OCI-LY1 (cell line): Measurements from ENCODE around the gene POLG.

Experiments used
- H2AFZ ChIP-seq: fragments of 200-600 bp; sonication (generic), shearing (Covaris generic); 2 replicates; pipeline ENCODE4 v1.6.0; 2014; ENCODE audit warnings: antibody characterized with exemption, mild to moderate bottlenecking, low read length
- H3F3A ChIP-seq: fragments of 200-600 bp; sonication (generic), shearing (Covaris generic); 2 replicates; pipeline ENCODE4 v1.6.0; 2014; ENCODE audit warnings: mild to moderate bottlenecking, antibody characterized with exemption, low read length, moderate library complexity; ENCODE audit not compliant: insufficient read depth
- H3K27ac ChIP-seq: fragments of 200-600 bp; sonication (generic); 2 replicates; pipeline ENCODE4 v1.5.1; 2014; ENCODE audit warnings: low read length, mixed run types, mild to moderate bottlenecking, low read depth; ENCODE audit not compliant: poor library complexity, severe bottlenecking
- H3K27me3 ChIP-seq: fragments of 200-600 bp; sonication (generic); 2 replicates; pipeline ENCODE4 v1.6.0; 2014; ENCODE audit warnings: antibody characterized with exemption, mild to moderate bottlenecking, low read length, moderate library complexity; ENCODE audit not compliant: insufficient read depth
- H3K36me3 ChIP-seq: fragments of 200-600 bp; sonication (generic); 2 replicates; pipeline ENCODE4 v1.6.1; 2014; ENCODE audit warnings: mild to moderate bottlenecking, antibody characterized with exemption, low read length, moderate library complexity, mixed read lengths; ENCODE audit not compliant: insufficient read depth
- H3K4me1 ChIP-seq: fragments of 200-600 bp; sonication (generic); 2 replicates; pipeline ENCODE4 v1.5.1; 2014; ENCODE audit warnings: mild to moderate bottlenecking, low read length, moderate library complexity; ENCODE audit not compliant: insufficient read depth, severe bottlenecking
- H3K4me2 ChIP-seq: fragments of 200-600 bp; sonication (generic), shearing (Covaris generic); 2 replicates; pipeline ENCODE4 v1.6.1; 2014; ENCODE audit warnings: low read length
- H3K4me3 ChIP-seq: fragments of 200-600 bp; sonication (generic); 2 replicates; pipeline ENCODE4 v1.5.1; 2014; ENCODE audit warnings: low read length, low read depth, mild to moderate bottlenecking, mixed read lengths; ENCODE audit not compliant: poor library complexity, severe bottlenecking
- H3K79me2 ChIP-seq: fragments of 200-600 bp; shearing (Covaris generic); 2 replicates; pipeline ENCODE4 v1.6.1; 2016; ENCODE audit warnings: mixed run types, low read length, mixed read lengths; ENCODE audit not compliant: insufficient read depth
- H3K9ac ChIP-seq: fragments of 200-600 bp; sonication (generic), shearing (Covaris generic); 2 replicates; pipeline ENCODE4 v1.6.1; 2014; ENCODE audit warnings: mild to moderate bottlenecking, low read length, mixed read lengths
- H3K9me2 ChIP-seq: fragments of 200-600 bp; sonication (generic), shearing (Covaris generic); 2 replicates; pipeline ENCODE4 v1.6.1; 2014; ENCODE audit warnings: low read depth, mild to moderate bottlenecking, low read length, mixed read lengths
- H3K9me3 ChIP-seq: fragments of 200-600 bp; shearing (Covaris generic); 2 replicates; pipeline ENCODE4 v1.6.1; 2014; ENCODE audit warnings: low read length, mixed read lengths
- H4K20me1 ChIP-seq: fragments of 200-600 bp; sonication (generic), shearing (Covaris generic); 2 replicates; pipeline ENCODE4 v1.6.0; 2016; ENCODE audit warnings: mild to moderate bottlenecking, low read length; ENCODE audit not compliant: insufficient read depth
- CTCF ChIP-seq: fragments of 200-600 bp; sonication (generic), shearing (Covaris generic); IDR thresholded peaks from 2 replicates; pipeline ENCODE4 v1.5.1; 2017; ENCODE audit warnings: mild to moderate bottlenecking, antibody characterized with exemption, low read length, moderate library complexity, mixed read lengths
- EZH2 ChIP-seq: fragments of 200-600 bp; sonication (generic), shearing (Covaris generic); IDR thresholded peaks from 2 replicates; pipeline ENCODE4 v1.8.0; 2017; ENCODE audit warnings: borderline replicate concordance, mixed run types, mild to moderate bottlenecking, antibody characterized with exemption, low read length, moderate library complexity, mixed read lengths

POLG gene

GRCh38 chr15:89341316-89342005 lies 6.8 kb upstream of the POLG start:
- Histone ChIP-seq H2AFZ (no peak overlapping the region), H3K4me1 (no peaks in the 10 kb centered on the region), H3K79me2 (no peaks in the 10 kb centered on the region), H3K9me2 (no peaks in the 10 kb centered on the region), H3K36me3 (no peaks in the 10 kb centered on the region), H3K4me2 (no peak overlapping the region), H4K20me1 (no peaks in the 10 kb centered on the region), H3K27ac (no peak overlapping the region), H3K9me3 (no peaks in the 10 kb centered on the region), H3K27me3 (no peaks in the 10 kb centered on the region), H3K4me3 (no peak overlapping the region), H3F3A (no peaks in the 10 kb centered on the region), H3K9ac (no peak overlapping the region)
- TF ChIP-seq CTCF (no peak), EZH2 (no peak)

GRCh38 chr15:89340573-89340972 lies 5.9 kb upstream of the POLG start:
- Histone ChIP-seq H3K9ac (no peak overlapping the region), H3K9me3 (no peaks in the 10 kb centered on the region), H3K27me3 (no peaks in the 10 kb centered on the region), H3K4me2 (no peak overlapping the region), H3K4me3 (no peak overlapping the region), H3K36me3 (no peaks in the 10 kb centered on the region), H3K9me2 (no peaks in the 10 kb centered on the region), H3F3A (no peaks in the 10 kb centered on the region), H4K20me1 (no peaks in the 10 kb centered on the region), H3K27ac (no peak overlapping the region), H2AFZ (no peak overlapping the region), H3K79me2 (no peaks in the 10 kb centered on the region), H3K4me1 (peaks cover 7% of the 10 kb centered on the region)
- no peak for TF ChIP-seq CTCF
- no peak for TF ChIP-seq EZH2

GRCh38 chr15:89338036-89338435 lies 3.4 kb upstream of the POLG start:
- H3K4me3 ChIP-seq = no peak overlapping the region
- no peak for TF ChIP-seq CTCF
- TF ChIP-seq EZH2 = no peak
- no peaks in the 10 kb centered on the region for H3K9me2 ChIP-seq
- no peak overlapping the region for H2AFZ ChIP-seq
- no peaks in the 10 kb centered on the region for H4K20me1 ChIP-seq
- peaks cover 5% of the 10 kb centered on the region; the same call in 1 of the 2 replicates for H3K79me2 ChIP-seq
- H3K9ac ChIP-seq = no peak overlapping the region
- H3K4me1 ChIP-seq = peaks cover 21% of the 10 kb centered on the region
- H3K27me3 ChIP-seq = no peaks in the 10 kb centered on the region
- peaks cover 1% of the 10 kb centered on the region; the same call in 1 of the 2 replicates for H3K36me3 ChIP-seq
- no peaks in the 10 kb centered on the region for H3K9me3 ChIP-seq
- H3K4me2 ChIP-seq = no peak overlapping the region
- H3K27ac ChIP-seq = no peak overlapping the region
- H3F3A ChIP-seq = no peaks in the 10 kb centered on the region
